Activated naive CD8-positive, alpha-beta T cell treated with anti-CD3 and anti-CD28 coated beads, Interleukin-2, amount 50 U/mL, for 24 hours (primary cell): ENCODE data around the gene FAM193B.

Experiments used
- ATAC-seq: fragments of 150-1000 bp; cut with Tn5 transposase; one replicate; pipeline ENCODE4 v1.10.0; 2021
- DNase-seq: peaks from one replicate; pipeline ENCODE4 v3.0.0; 2021
- H3K27ac Mint-ChIP-seq: one replicate; pipeline ENCODE4 v1.8.0; 2021; ENCODE audit warnings: mild to moderate bottlenecking, mixed read lengths
- H3K27me3 Mint-ChIP-seq: one replicate; pipeline ENCODE4 v1.8.0; 2021; ENCODE audit warnings: mixed read lengths
- H3K36me3 Mint-ChIP-seq: one replicate; pipeline ENCODE4 v1.8.0; 2021; ENCODE audit warnings: low read depth, mixed read lengths
- H3K4me1 Mint-ChIP-seq: one replicate; pipeline ENCODE4 v1.8.0; 2021; ENCODE audit warnings: mixed read lengths
- H3K4me3 Mint-ChIP-seq: one replicate; pipeline ENCODE4 v1.8.0; 2021; ENCODE audit warnings: mild to moderate bottlenecking, moderate library complexity, mixed read lengths
- H3K9me3 Mint-ChIP-seq: one replicate; pipeline ENCODE4 v1.8.0; 2021; ENCODE audit warnings: mixed read lengths

Gene FAM193B

GRCh38 chr5:177498013-177498787 is 56.2 kb downstream of the FAM193B start:
- H3K27ac Mint-ChIP-seq, result peak overlapping the region; percentile 67
- ATAC-seq (no peak), DNase-seq (peak; percentile 53)
- H3K27me3 Mint-ChIP-seq, result peaks cover 15% of the 10 kb centered on the region
- no peaks in the 10 kb centered on the region for H3K9me3 Mint-ChIP-seq
- peaks cover 52% of the 10 kb centered on the region for H3K4me1 Mint-ChIP-seq
- H3K36me3 Mint-ChIP-seq, result peaks cover 3% of the 10 kb centered on the region
- peak overlapping the region; percentile 84 for H3K4me3 Mint-ChIP-seq

GRCh38 chr5:177497292-177498012 is 56.9 kb downstream of the FAM193B start, which contains the start of gene PDLIM7:
TSS of gene PDLIM7 (minus strand) at chr5:177497604. CDS start at chr5:177496512, 1,092 bp downstream.
- Mint-ChIP-seq H3K4me3 (peak within 1 kb of the TSS; percentile 84), H3K9me3 (no peaks in the 10 kb centered on the region), H3K27ac (peak within 1 kb of the TSS; percentile 67), H3K36me3 (peaks cover 8% of the 10 kb centered on the region), H3K4me1 (peaks cover 54% of the 10 kb centered on the region), H3K27me3 (peaks cover 15% of the 10 kb centered on the region)
- DNase-seq (peak; percentile 97), ATAC-seq (peak; percentile 70)

GRCh38 chr5:177496727-177497291 is 57.6 kb downstream of the FAM193B start:
- DNase-seq (peak; percentile 50), ATAC-seq (peak; percentile 5)
- H3K36me3 Mint-ChIP-seq, result peaks cover 8% of the 10 kb centered on the region
- peaks cover 48% of the 10 kb centered on the region for H3K4me1 Mint-ChIP-seq
- H3K27ac Mint-ChIP-seq, result no peak overlapping the region
- peak overlapping the region; percentile 84 for H3K4me3 Mint-ChIP-seq
- no peaks in the 10 kb centered on the region for H3K9me3 Mint-ChIP-seq
- peaks cover 15% of the 10 kb centered on the region for H3K27me3 Mint-ChIP-seq

- ATAC-seq (no peak), DNase-seq (no peak)
- Mint-ChIP-seq H3K27me3 (peaks cover 15% of the 10 kb centered on the region), H3K9me3 (no peaks in the 10 kb centered on the region), H3K27ac (no peak overlapping the region), H3K4me3 (peak overlapping the region; percentile 84), H3K4me1 (peaks cover 47% of the 10 kb centered on the region), H3K36me3 (peaks cover 8% of the 10 kb centered on the region)
Observed at GRCh38 chr5:177496070-177496726, 58.2 kb downstream of the FAM193B start.

GRCh38 chr5:177495243-177496060 is 58.9 kb downstream of the FAM193B start:
- no peak overlapping the region for H3K27ac Mint-ChIP-seq
- H3K36me3 Mint-ChIP-seq, result peaks cover 8% of the 10 kb centered on the region
- H3K4me3 Mint-ChIP-seq, result peak overlapping the region; percentile 84
- ATAC-seq, result no peak
- peak; percentile 33 for DNase-seq
- no peaks in the 10 kb centered on the region for H3K9me3 Mint-ChIP-seq
- peaks cover 15% of the 10 kb centered on the region for H3K27me3 Mint-ChIP-seq
- peaks cover 44% of the 10 kb centered on the region for H3K4me1 Mint-ChIP-seq

- Mint-ChIP-seq H3K9me3 (no peaks in the 10 kb centered on the region), H3K4me1 (peaks cover 42% of the 10 kb centered on the region), H3K36me3 (peaks cover 10% of the 10 kb centered on the region), H3K27ac (peak overlapping the region; percentile 82), H3K4me3 (peak overlapping the region; percentile 45), H3K27me3 (peaks cover 12% of the 10 kb centered on the region)
- peak; percentile 71 for ATAC-seq
- peak; percentile 59 for DNase-seq
Observed at GRCh38 chr5:177494346-177495195, 59.8 kb downstream of the FAM193B start.

GRCh38 chr5:177493795-177494345 is 60.5 kb downstream of the FAM193B start:
- Mint-ChIP-seq H3K27ac (peak overlapping the region; percentile 82), H3K4me1 (peaks cover 41% of the 10 kb centered on the region), H3K9me3 (no peaks in the 10 kb centered on the region), H3K4me3 (peak overlapping the region; percentile 34), H3K36me3 (peaks cover 10% of the 10 kb centered on the region), H3K27me3 (peaks cover 7% of the 10 kb centered on the region)
- ATAC-seq (no peak), DNase-seq (no peak)

- no peak overlapping the region for H3K4me3 Mint-ChIP-seq
- H3K36me3 Mint-ChIP-seq, result peaks cover 12% of the 10 kb centered on the region
- no peak overlapping the region for H3K27ac Mint-ChIP-seq
- DNase-seq, result no peak
- H3K9me3 Mint-ChIP-seq, result no peaks in the 10 kb centered on the region
- no peaks in the 10 kb centered on the region for H3K27me3 Mint-ChIP-seq
- no peak for ATAC-seq
- H3K4me1 Mint-ChIP-seq, result peaks cover 33% of the 10 kb centered on the region
Observed at GRCh38 chr5:177492841-177493240, 61.5 kb downstream of the FAM193B start.

GRCh38 chr5:177491983-177492746 is 62.2 kb downstream of the FAM193B start:
- Mint-ChIP-seq H3K4me3 (no peak overlapping the region), H3K4me1 (peaks cover 31% of the 10 kb centered on the region), H3K36me3 (peaks cover 14% of the 10 kb centered on the region), H3K27ac (no peak overlapping the region), H3K27me3 (no peaks in the 10 kb centered on the region), H3K9me3 (no peaks in the 10 kb centered on the region)
- ATAC-seq (no peak), DNase-seq (no peak)

GRCh38 chr5:177491429-177491945 is 62.9 kb downstream of the FAM193B start:
- Mint-ChIP-seq H3K27me3 (no peaks in the 10 kb centered on the region), H3K36me3 (peaks cover 16% of the 10 kb centered on the region), H3K4me1 (peaks cover 31% of the 10 kb centered on the region), H3K4me3 (no peak overlapping the region), H3K27ac (no peak overlapping the region), H3K9me3 (no peaks in the 10 kb centered on the region)
- DNase-seq (peak; percentile 64), ATAC-seq (peak; percentile 6)

- Mint-ChIP-seq H3K36me3 (peaks cover 18% of the 10 kb centered on the region), H3K4me1 (peaks cover 27% of the 10 kb centered on the region), H3K27me3 (no peaks in the 10 kb centered on the region), H3K9me3 (no peaks in the 10 kb centered on the region), H3K4me3 (no peak overlapping the region), H3K27ac (no peak overlapping the region)
- no peak for DNase-seq
- no peak for ATAC-seq
Observed at GRCh38 chr5:177490992-177491391, 63.4 kb downstream of the FAM193B start.

- H3K36me3 Mint-ChIP-seq, result peaks cover 18% of the 10 kb centered on the region
Observed at GRCh38 chr5:177490311-177490991, 63.9 kb downstream of the FAM193B start.

More at GRCh38 chr5:177490311-177490991, 63.9 kb downstream of the FAM193B start:
- Mint-ChIP-seq H3K9me3 (no peaks in the 10 kb centered on the region), H3K27ac (no peak overlapping the region), H3K27me3 (no peaks in the 10 kb centered on the region), H3K4me3 (no peak overlapping the region), H3K4me1 (peaks cover 22% of the 10 kb centered on the region)
- DNase-seq (no peak), ATAC-seq (no peak)
